A549 (cell line): ENCODE results near the gene HDAC3.

Experiments
- BCL3 ChIP-seq: fragments of >200 bp; sonication (Bioruptor Twin); formaldehyde crosslinking; IDR thresholded peaks from 3 replicates; pipeline ENCODE4 v1.6.1; 2016
- CTCF ChIP-seq: fragments of >200 bp; sonication (Bioruptor Twin); formaldehyde crosslinking; IDR thresholded peaks from 3 replicates; pipeline ENCODE4 v1.5.1; 2016
- HMGXB4 ChIP-seq: fragments of 250-450 bp; sonication (Bioruptor Pico); IDR thresholded peaks from 2 replicates; pipeline ENCODE4 v1.5.0; 2021; ENCODE audit warnings: mild to moderate bottlenecking, moderate library complexity, borderline replicate concordance
- MYC ChIP-seq: IDR thresholded peaks from 2 replicates; pipeline ENCODE4 v1.6.1; 2012; ENCODE audit warnings: mild to moderate bottlenecking, inconsistent platforms, low read length, improper control_type of control experiment, borderline replicate concordance
- NR3C1 ChIP-seq: fragments of >200 bp; sonication (Bioruptor Twin); formaldehyde crosslinking; IDR thresholded peaks from 3 replicates; pipeline ENCODE4 v1.6.1; 2017
- PBX3 ChIP-seq: IDR thresholded peaks from 2 replicates; pipeline ENCODE4 v1.6.1; 2012
- POLR2A ChIP-seq: IDR thresholded peaks from 2 replicates; pipeline ENCODE4 v1.6.1; 2012; ENCODE audit warnings: mild to moderate bottlenecking, low read length
- RAD21 ChIP-seq, 2 experiments: fragments of >200 bp in 1 of 2; sonication (Bioruptor Twin) in 1 of 2; formaldehyde crosslinking in 1 of 2; IDR thresholded peaks in 1 of 2; conservative IDR thresholded peaks in 1 of 2; 2 replicates in 1 of 2; 3 replicates in 1 of 2; pipeline ENCODE4 v1.6.1; 2012 to 2018; ENCODE audit warnings: inconsistent platforms in 1 of 2
- RNF2 ChIP-seq: fragments of 200-600 bp; sonication (generic); IDR thresholded peaks from 2 replicates; pipeline ENCODE4 v1.6.1; 2016; ENCODE audit warnings: low read depth, mild to moderate bottlenecking, antibody characterized with exemption, moderate library complexity, borderline replicate concordance

- no peak for TF ChIP-seq CTCF
- no peak for TF ChIP-seq HMGXB4 (CRISPR knock-in tag)
- TF ChIP-seq POLR2A: no peak
- no peak for TF ChIP-seq NR3C1
- TF ChIP-seq MYC: no peak
- no peak for TF ChIP-seq RAD21 (conservative IDR thresholded peaks at IDR 0.05 in 1 of 2, IDR thresholded peaks at IDR 0.05 in 1 of 2)
- no peak for TF ChIP-seq PBX3
- TF ChIP-seq RNF2: no peak
- no peak for TF ChIP-seq BCL3
Observed at GRCh38 chr5:141635646-141636045, 1.0 kb downstream of the HDAC3 start.
